DOHH2 (cell line): Measurements from ENCODE around the gene C2orf76.

Experiments used
- H3F3A ChIP-seq: fragments of 200-600 bp; sonication (generic), shearing (Covaris generic); 2 replicates; pipeline ENCODE4 v1.6.0; 2016; ENCODE audit warnings: antibody characterized with exemption, mild to moderate bottlenecking; ENCODE audit not compliant: control insufficient read depth, insufficient read depth
- H3K27ac ChIP-seq: fragments of 200-600 bp; sonication (generic); 2 replicates; pipeline ENCODE4 v1.5.1; 2014; ENCODE audit warnings: low read depth, mild to moderate bottlenecking, low read length, moderate library complexity
- H3K27me3 ChIP-seq: fragments of 200-600 bp; sonication (generic); 2 replicates; pipeline ENCODE4 v1.6.1; 2014; ENCODE audit warnings: mild to moderate bottlenecking, low read length, mixed read lengths; ENCODE audit not compliant: control insufficient read depth
- H3K36me3 ChIP-seq: fragments of 200-600 bp; sonication (generic); 2 replicates; pipeline ENCODE4 v1.6.1; 2014; ENCODE audit warnings: mild to moderate bottlenecking, low read length, moderate library complexity, mixed read lengths; ENCODE audit not compliant: control insufficient read depth
- H3K4me1 ChIP-seq: fragments of 200-600 bp; sonication (generic); 2 replicates; pipeline ENCODE4 v1.6.1; 2014; ENCODE audit warnings: mild to moderate bottlenecking, low read length, mixed read lengths; ENCODE audit not compliant: control insufficient read depth
- H3K4me2 ChIP-seq: fragments of 200-600 bp; sonication (generic); 2 replicates; pipeline ENCODE4 v1.6.0; 2014; ENCODE audit warnings: mild to moderate bottlenecking, low read length, moderate library complexity
- H3K4me3 ChIP-seq: fragments of 200-600 bp; sonication (generic); 2 replicates; pipeline ENCODE4 v1.5.1; 2014; ENCODE audit warnings: mild to moderate bottlenecking, low read length, mixed read lengths
- H3K79me2 ChIP-seq: fragments of 200-600 bp; sonication (generic); 2 replicates; pipeline ENCODE4 v1.6.1; 2014; ENCODE audit warnings: mild to moderate bottlenecking, low read length, mixed read lengths; ENCODE audit not compliant: control insufficient read depth
- H3K9me2 ChIP-seq: fragments of 200-600 bp; sonication (generic); replicated peaks from 2 replicates; pipeline ENCODE4 v1.6.1; 2014; ENCODE audit warnings: mild to moderate bottlenecking, low read length, mixed read lengths; ENCODE audit not compliant: control insufficient read depth
- H3K9me3 ChIP-seq: fragments of 200-600 bp; sonication (generic); 2 replicates; pipeline ENCODE4 v1.6.1; 2014; ENCODE audit warnings: antibody characterized with exemption, low read length, mixed read lengths; ENCODE audit not compliant: control insufficient read depth, insufficient read depth
- H4K20me1 ChIP-seq: fragments of 200-600 bp; sonication (generic); 2 replicates; pipeline ENCODE4 v1.6.0; 2014; ENCODE audit warnings: low read depth, mild to moderate bottlenecking, antibody characterized with exemption, low read length, moderate library complexity; ENCODE audit not compliant: control insufficient read depth, insufficient read depth
- EZH2phosphoT487 ChIP-seq: fragments of 200-600 bp; sonication (generic); IDR thresholded peaks from 2 replicates; pipeline ENCODE4 v1.6.1; 2017; ENCODE audit warnings: borderline replicate concordance, mild to moderate bottlenecking, antibody characterized with exemption, low read length, moderate library complexity, mixed read lengths
- TF ChIP-seq, protein P1 (sequence below): fragments of 200-600 bp; sonication (generic); IDR thresholded peaks from one replicate; pipeline ENCODE4 v1.5.1; 2014; ENCODE audit warnings: antibody characterized with exemption, mild to moderate bottlenecking, low read depth, low read length; ENCODE audit not compliant: poor library complexity, severe bottlenecking

The C2orf76 gene

DNA sequence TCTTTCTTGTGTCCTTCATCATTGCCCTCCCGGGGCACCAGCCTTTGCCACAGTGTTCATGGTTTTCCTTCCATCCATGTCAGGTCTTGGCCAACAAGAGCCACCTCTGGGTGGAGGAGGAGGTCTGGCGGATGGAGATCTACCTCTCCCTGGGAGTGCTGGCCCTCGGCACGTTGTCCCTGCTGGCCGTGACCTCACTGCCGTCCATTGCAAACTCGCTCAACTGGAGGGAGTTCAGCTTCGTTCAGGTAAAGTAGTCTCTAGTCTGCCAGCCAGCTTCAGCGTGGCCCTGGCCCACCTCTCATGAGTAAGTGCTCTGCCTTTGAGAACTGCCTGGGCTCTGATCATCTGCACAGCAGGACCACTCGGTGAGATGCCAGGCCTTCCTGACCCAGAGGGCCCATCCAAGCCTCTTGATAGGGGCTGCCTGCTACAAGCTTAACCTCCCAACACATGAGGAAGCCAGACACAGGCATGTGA lies 112.0 kb downstream of the C2orf76 start:
- no peak overlapping the region for H3K4me2 ChIP-seq
- no peaks in the 10 kb centered on the region for H4K20me1 ChIP-seq
- no peaks in the 10 kb centered on the region for H3K9me2 ChIP-seq
- no peaks in the 10 kb centered on the region for H3K36me3 ChIP-seq
- H3K27ac ChIP-seq: no peak overlapping the region
- H3K4me1 ChIP-seq: no peaks in the 10 kb centered on the region
- TF ChIP-seq, protein P1, sequence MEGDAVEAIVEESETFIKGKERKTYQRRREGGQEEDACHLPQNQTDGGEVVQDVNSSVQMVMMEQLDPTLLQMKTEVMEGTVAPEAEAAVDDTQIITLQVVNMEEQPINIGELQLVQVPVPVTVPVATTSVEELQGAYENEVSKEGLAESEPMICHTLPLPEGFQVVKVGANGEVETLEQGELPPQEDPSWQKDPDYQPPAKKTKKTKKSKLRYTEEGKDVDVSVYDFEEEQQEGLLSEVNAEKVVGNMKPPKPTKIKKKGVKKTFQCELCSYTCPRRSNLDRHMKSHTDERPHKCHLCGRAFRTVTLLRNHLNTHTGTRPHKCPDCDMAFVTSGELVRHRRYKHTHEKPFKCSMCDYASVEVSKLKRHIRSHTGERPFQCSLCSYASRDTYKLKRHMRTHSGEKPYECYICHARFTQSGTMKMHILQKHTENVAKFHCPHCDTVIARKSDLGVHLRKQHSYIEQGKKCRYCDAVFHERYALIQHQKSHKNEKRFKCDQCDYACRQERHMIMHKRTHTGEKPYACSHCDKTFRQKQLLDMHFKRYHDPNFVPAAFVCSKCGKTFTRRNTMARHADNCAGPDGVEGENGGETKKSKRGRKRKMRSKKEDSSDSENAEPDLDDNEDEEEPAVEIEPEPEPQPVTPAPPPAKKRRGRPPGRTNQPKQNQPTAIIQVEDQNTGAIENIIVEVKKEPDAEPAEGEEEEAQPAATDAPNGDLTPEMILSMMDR: no peak
- TF ChIP-seq EZH2phosphoT487: no peak
- no peaks in the 10 kb centered on the region for H3K79me2 ChIP-seq
- H3F3A ChIP-seq: no peaks in the 10 kb centered on the region
- peaks cover 12% of the 10 kb centered on the region for H3K27me3 ChIP-seq
- no peak overlapping the region for H3K4me3 ChIP-seq
- no peaks in the 10 kb centered on the region for H3K9me3 ChIP-seq

DNA sequence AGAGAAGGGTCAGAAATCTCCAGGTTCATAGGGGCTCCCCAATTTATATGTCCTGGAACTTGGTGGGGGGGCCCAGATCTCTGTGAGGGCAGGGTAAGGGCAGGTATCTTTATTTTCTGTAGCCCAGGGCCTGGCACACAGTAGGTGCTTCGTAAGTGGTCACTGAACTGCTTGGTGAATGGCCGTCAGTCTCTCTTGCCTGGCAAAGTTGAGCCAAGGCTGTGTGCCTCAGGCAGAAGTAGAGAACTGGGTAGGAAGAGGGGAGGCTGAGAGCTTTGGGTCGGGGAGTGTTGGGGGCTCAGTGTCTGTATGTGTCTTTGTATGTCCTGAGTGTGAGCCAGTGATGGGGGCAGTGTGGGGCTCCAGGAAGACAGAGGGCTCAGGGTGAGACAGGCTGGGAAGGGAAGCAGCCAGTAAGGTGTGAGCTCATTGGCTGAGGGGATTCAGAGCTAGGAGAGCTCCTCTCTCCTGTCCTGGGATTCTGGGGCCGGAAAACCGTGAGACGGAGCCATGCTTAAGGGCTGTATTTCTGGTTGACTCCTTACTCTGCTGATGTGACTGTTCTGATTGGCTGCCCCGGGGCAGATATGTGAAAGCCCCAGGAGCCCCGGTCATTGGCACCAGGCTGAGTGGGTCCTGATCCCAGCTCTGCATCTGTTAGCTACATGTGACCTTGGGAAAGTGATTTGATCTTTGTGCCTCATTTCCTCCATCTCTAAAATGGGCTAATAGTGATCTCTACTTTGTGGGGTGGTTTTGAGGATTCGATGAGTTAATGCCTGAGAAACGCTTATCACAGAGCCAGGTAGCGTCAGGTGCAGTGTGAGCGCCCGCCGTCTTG lies 112.7 kb downstream of the C2orf76 start:
- no peaks in the 10 kb centered on the region for H3K9me3 ChIP-seq
- H3F3A ChIP-seq: no peaks in the 10 kb centered on the region
- no peak overlapping the region for H3K4me2 ChIP-seq
- no peaks in the 10 kb centered on the region for H3K9me2 ChIP-seq
- H3K27me3 ChIP-seq: peaks cover 12% of the 10 kb centered on the region
- no peaks in the 10 kb centered on the region for H4K20me1 ChIP-seq
- H3K4me1 ChIP-seq: no peaks in the 10 kb centered on the region
- no peak overlapping the region for H3K27ac ChIP-seq
- H3K79me2 ChIP-seq: no peaks in the 10 kb centered on the region
- TF ChIP-seq EZH2phosphoT487: no peak
- TF ChIP-seq, protein P1: no peak
- H3K4me3 ChIP-seq: no peak overlapping the region
- no peaks in the 10 kb centered on the region for H3K36me3 ChIP-seq

- H3K4me1 ChIP-seq: no peaks in the 10 kb centered on the region
- no peaks in the 10 kb centered on the region for H4K20me1 ChIP-seq
- no peaks in the 10 kb centered on the region for H3F3A ChIP-seq
- H3K36me3 ChIP-seq: no peaks in the 10 kb centered on the region
- no peak overlapping the region for H3K4me2 ChIP-seq
- peaks cover 12% of the 10 kb centered on the region for H3K27me3 ChIP-seq
- no peaks in the 10 kb centered on the region for H3K9me3 ChIP-seq
- TF ChIP-seq, protein P1: no peak
- TF ChIP-seq EZH2phosphoT487: no peak
- no peaks in the 10 kb centered on the region for H3K79me2 ChIP-seq
- H3K4me3 ChIP-seq: no peak overlapping the region
- H3K9me2 ChIP-seq: no peaks in the 10 kb centered on the region
- H3K27ac ChIP-seq: no peak overlapping the region
These were observed 113.4 kb downstream of the C2orf76 start for GRCh38 chr2:119253114-119253702.
